ENCODE measurements around the gene IQCH.

DNA sequence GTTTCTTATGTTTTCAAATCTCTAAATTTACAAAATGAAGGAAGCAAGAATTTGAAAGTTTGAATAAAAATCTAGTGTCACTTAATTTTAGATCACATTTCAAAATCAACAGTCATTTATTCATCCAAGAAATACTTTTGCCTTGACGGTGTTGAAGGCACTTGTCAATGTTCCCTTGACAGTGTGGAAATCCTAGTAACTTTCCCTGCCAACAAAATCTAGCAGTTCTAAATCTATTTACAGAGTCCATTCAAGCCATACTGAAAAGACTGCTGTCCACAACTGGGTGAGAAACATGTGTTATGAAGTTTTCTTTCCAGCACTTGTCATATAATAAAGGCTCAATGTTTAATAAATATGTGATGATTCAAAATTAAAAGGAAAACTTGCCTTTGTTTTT lies 279.3 kb downstream of the IQCH start:
- no peak for TF ChIP-seq CTCF (IDR thresholded peaks at IDR 0.05)
- no peak for TF ChIP-seq POLR2A (IDR thresholded peaks at IDR 0.05)
